Spleen (tissue), 11 donors: ENCODE measurements around the gene ERH. TPM values are rescaled to one million over a fixed set of nuclear protein-coding genes. Genes with fewer than 3 reads are reported as not detected.

Source experiments
- DNase-seq: peaks from one replicate; pipeline ENCODE4 v3.0.0-alpha.2; 2020
- H3K27ac ChIP-seq, 8 donors: fragments of 200-600 bp; sonication (generic) in 7 of 8; 1 replicate in 4 of 8; 2 replicates in 4 of 8; pipeline versions ENCODE4 v1.5.0 to v1.8.0; 2016 to 2021; ENCODE audit warnings: inconsistent platforms in 4 of 8, mild to moderate bottlenecking in 4 of 8, moderate library complexity in 1 of 8
- H3K27me3 ChIP-seq, 7 donors: fragments of 200-600 bp; sonication (generic) in 6 of 7; replicated peaks in 1 of 7; 1 replicate in 4 of 7; 2 replicates in 3 of 7; pipeline versions ENCODE4 v1.5.0 to v1.8.0; 2016 to 2021; ENCODE audit warnings: inconsistent platforms in 3 of 7, mild to moderate bottlenecking in 1 of 7
- H3K36me3 ChIP-seq, 6 donors: fragments of 200-600 bp; sonication (generic) in 5 of 6; 1 replicate in 4 of 6; 2 replicates in 2 of 6; pipeline versions ENCODE4 v1.5.0 to v1.8.0; 2016 to 2021; ENCODE audit warnings: inconsistent platforms in 2 of 6
- H3K4me1 ChIP-seq, 6 donors: fragments of 200-600 bp; sonication (generic) in 5 of 6; 1 replicate in 3 of 6; 2 replicates in 3 of 6; pipeline versions ENCODE4 v1.5.0 to v1.8.0; 2016 to 2021; ENCODE audit warnings: inconsistent platforms in 3 of 6
- H3K4me3 ChIP-seq, 8 donors: fragments of 200-600 bp; sonication (generic) in 7 of 8; 1 replicate in 4 of 8; 2 replicates in 4 of 8; pipeline versions ENCODE4 v1.5.0 to v1.8.0; 2016 to 2021; ENCODE audit warnings: inconsistent platforms in 4 of 8, mild to moderate bottlenecking in 4 of 8, moderate library complexity in 2 of 8
- H3K9me3 ChIP-seq, 8 donors: fragments of 200-600 bp; sonication (generic) in 7 of 8; 1 replicate in 4 of 8; 2 replicates in 4 of 8; pipeline versions ENCODE4 v1.5.0 to v1.8.0; 2016 to 2021; ENCODE audit warnings: inconsistent platforms in 4 of 8
- POLR2A ChIP-seq, 3 donors: fragments of 450-650 bp; IDR thresholded peaks; one replicate each; pipeline ENCODE4 v1.5.1; 2017; ENCODE audit warnings: antibody characterized with exemption in 3 of 3, mild to moderate bottlenecking in 1 of 3
- POLR2AphosphoS5 ChIP-seq, 3 donors: sonication (generic); formaldehyde crosslinking; IDR thresholded peaks; one replicate each; pipeline ENCODE4 v1.5.1; 2017; ENCODE audit warnings: antibody characterized with exemption in 3 of 3
- WGBS, 5 donors: extraction: QIAGEN DNeasy Blood & Tissue Kit in 3 of 5; methylation state at CpG; one replicate each; pipeline versions ENCODE4 v1.1.5 to v1.1.7; 2013 to 2018; 5-methylcytosine and 5-hydroxymethylcytosine counted together
- intact Hi-C: fragments of 100-400 bp; cut with DNase I; formaldehyde crosslinking; loops from one replicate; pipeline ENCODE4 v1.15.0; 2023; ENCODE audit warnings: low total_unique reads
- polyA plus RNA-seq, 3 donors: library from polyadenylated mRNA; stranded (reverse); fragments of 200-250 nt; gene quantifications; one replicate each; pipeline ENCODE4 v1.2.1, GENCODE V29; 2013
- total RNA-seq, 7 donors: library from RNA; depleted of rRNA in 3 of 7; stranded (reverse); fragments of >200 nt in 3 of 7; fragmentation: NEBNext Ultra II Directional in 4 of 7; extraction: Animal tissue kit (Norgen Biotek cat#: 25700) in 4 of 7; gene quantifications; one replicate each; pipeline versions ENCODE4 v1.1.0 to v1.2.1, GENCODE V29; 2016 to 2021
- TF ChIP-seq, protein P1 (sequence below), 11 experiments: fragments of 200-600 bp in 7 of 11; fragments of 450-650 bp in 4 of 11; sonication (generic) in 4 of 11; IDR thresholded peaks in 8 of 11; conservative IDR thresholded peaks in 3 of 11; 1 replicate in 7 of 11; 2 replicates in 4 of 11; pipeline versions ENCODE4 v1.4.0 to v1.8.0; 2016 to 2021; ENCODE audit warnings: antibody characterized with exemption in 11 of 11, inconsistent platforms in 4 of 11, mild to moderate bottlenecking in 1 of 11
- donor health status: healthy with polysubstance abuse.
- donor health status: DM: no; HTN: no; CAD: no; lungs with moderate emphysema.
- donor health status: DM: no; HTN: no; CAD: no.
- donor health status: Bipolar disorder and iron deficiency.
- donor health status: healthy.
- donor health status: DM: no; HTN: no; CAD: no.
- donor health status: DM: yes; HTN: yes; CAD: no.

ERH gene
- total and polyA plus RNA-seq, 10 donors: 53.5 to 182 (median 127) TPM

- intact Hi-C loops: no loop called here
- Histone ChIP-seq H3K4me1 (peaks cover 0 to 18% (median 0%) of the 10 kb centered on the region in 6 donors), H3K27ac (no peak overlapping the region), H3K9me3 (peaks cover 0 to 23% (median 8%) of the 10 kb centered on the region in 8 donors), H3K36me3 (peaks cover 0 to 3% (median 0%) of the 10 kb centered on the region in 6 donors), H3K27me3 (no peaks in the 10 kb centered on the region), H3K4me3 (no peak overlapping the region)
- TF ChIP-seq, protein P1, sequence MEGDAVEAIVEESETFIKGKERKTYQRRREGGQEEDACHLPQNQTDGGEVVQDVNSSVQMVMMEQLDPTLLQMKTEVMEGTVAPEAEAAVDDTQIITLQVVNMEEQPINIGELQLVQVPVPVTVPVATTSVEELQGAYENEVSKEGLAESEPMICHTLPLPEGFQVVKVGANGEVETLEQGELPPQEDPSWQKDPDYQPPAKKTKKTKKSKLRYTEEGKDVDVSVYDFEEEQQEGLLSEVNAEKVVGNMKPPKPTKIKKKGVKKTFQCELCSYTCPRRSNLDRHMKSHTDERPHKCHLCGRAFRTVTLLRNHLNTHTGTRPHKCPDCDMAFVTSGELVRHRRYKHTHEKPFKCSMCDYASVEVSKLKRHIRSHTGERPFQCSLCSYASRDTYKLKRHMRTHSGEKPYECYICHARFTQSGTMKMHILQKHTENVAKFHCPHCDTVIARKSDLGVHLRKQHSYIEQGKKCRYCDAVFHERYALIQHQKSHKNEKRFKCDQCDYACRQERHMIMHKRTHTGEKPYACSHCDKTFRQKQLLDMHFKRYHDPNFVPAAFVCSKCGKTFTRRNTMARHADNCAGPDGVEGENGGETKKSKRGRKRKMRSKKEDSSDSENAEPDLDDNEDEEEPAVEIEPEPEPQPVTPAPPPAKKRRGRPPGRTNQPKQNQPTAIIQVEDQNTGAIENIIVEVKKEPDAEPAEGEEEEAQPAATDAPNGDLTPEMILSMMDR (IDR thresholded peaks at IDR 0.05 in 8 of 11, conservative IDR thresholded peaks at IDR 0.05 in 3 of 11): no peak
- TF ChIP-seq POLR2A (IDR thresholded peaks at IDR 0.05) (no peak), POLR2AphosphoS5 (IDR thresholded peaks at IDR 0.05) (no peak)
- no peak for DNase-seq
- 74 to 87% (median 76%) methylated on average over 2 of the region's 2 CpGs for WGBS, 5 donors
These were observed 15.4 kb upstream of the ERH start for GRCh38 chr14:69413483-69413882.

GRCh38 chr14:69408331-69408960, 10.3 kb upstream of the ERH start:
- intact Hi-C loops: no loop called here

GRCh38 chr14:69405762-69406161, 7.7 kb upstream of the ERH start:
- Histone ChIP-seq H3K9me3 (no peaks in the 10 kb centered on the region), H3K4me3 (no peak overlapping the region), H3K27me3 (no peaks in the 10 kb centered on the region), H3K4me1 (peaks cover 11 to 46% (median 18%) of the 10 kb centered on the region in 6 donors), H3K27ac (no peak overlapping the region), H3K36me3 (peaks cover 0 to 11% (median 0%) of the 10 kb centered on the region in 6 donors)
- intact Hi-C loops: no loop called here
- no peak for DNase-seq
- TF ChIP-seq POLR2A (IDR thresholded peaks at IDR 0.05): no peak
- no peak for TF ChIP-seq POLR2AphosphoS5 (IDR thresholded peaks at IDR 0.05)
- TF ChIP-seq, protein P1 (IDR thresholded peaks at IDR 0.05 in 8 of 11, conservative IDR thresholded peaks at IDR 0.05 in 3 of 11): no peak

More at GRCh38 chr14:69408331-69408960, 10.3 kb upstream of the ERH start:
- H3K4me1 ChIP-seq: peaks cover 0 to 21% (median 0%) of the 10 kb centered on the region in 6 donors
- WGBS, 5 donors: 54 to 74% (median 71%) methylated on average over 2 of the region's 2 CpGs
- H3K4me3 ChIP-seq: no peak overlapping the region
- peaks cover 0 to 11% (median 0%) of the 10 kb centered on the region in 6 donors for H3K36me3 ChIP-seq
- TF ChIP-seq, protein P1 (IDR thresholded peaks at IDR 0.05 in 8 of 11, conservative IDR thresholded peaks at IDR 0.05 in 3 of 11): no peak
- TF ChIP-seq POLR2A (IDR thresholded peaks at IDR 0.05) (no peak), POLR2AphosphoS5 (IDR thresholded peaks at IDR 0.05) (no peak)
- H3K27ac ChIP-seq: no peak overlapping the region
- DNase-seq: no peak
- no peaks in the 10 kb centered on the region for H3K27me3 ChIP-seq
- H3K9me3 ChIP-seq: no peaks in the 10 kb centered on the region

DNA sequence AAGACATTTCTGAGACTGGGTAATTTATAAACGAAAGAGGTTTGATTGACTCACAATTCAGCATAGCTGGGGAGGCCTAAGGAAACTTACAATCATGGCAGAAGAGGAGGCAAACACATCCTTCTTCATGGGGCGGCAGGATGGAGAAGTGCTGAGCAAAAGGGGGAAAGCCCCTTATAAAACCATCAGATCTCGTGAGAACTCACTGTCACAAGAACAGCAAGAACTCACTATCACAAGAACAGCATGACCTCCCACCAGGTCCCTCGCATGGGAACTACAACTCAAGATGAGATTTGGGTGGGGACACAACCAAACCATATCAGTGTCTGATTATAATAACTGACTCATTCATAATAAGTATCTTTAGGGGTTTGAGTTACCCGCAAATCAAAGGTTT, 6.8 kb upstream of the ERH start:
- peaks cover 0 to 11% (median 0%) of the 10 kb centered on the region in 6 donors for H3K36me3 ChIP-seq
- TF ChIP-seq POLR2AphosphoS5 (IDR thresholded peaks at IDR 0.05) (no peak), POLR2A (IDR thresholded peaks at IDR 0.05) (no peak)
- TF ChIP-seq, protein P1 (IDR thresholded peaks at IDR 0.05 in 8 of 11, conservative IDR thresholded peaks at IDR 0.05 in 3 of 11): no peak
- intact Hi-C loops: no loop called here
- 84 to 90% (median 88%) methylated on average over 5 of the region's 5 CpGs for WGBS, 5 donors
- no peaks in the 10 kb centered on the region for H3K9me3 ChIP-seq
- H3K4me3 ChIP-seq: no peak overlapping the region
- DNase-seq: no peak
- peaks cover 19 to 50% (median 27%) of the 10 kb centered on the region in 6 donors for H3K4me1 ChIP-seq
- H3K27ac ChIP-seq: no peak overlapping the region
- H3K27me3 ChIP-seq: no peaks in the 10 kb centered on the region
